ENCODE measurements around the gene CARD14. TPM values are rescaled to one million over a fixed set of nuclear protein-coding genes. Genes with fewer than 3 reads are reported as not detected.

Gene CARD14
- total RNA-seq, 6 experiments from 2014 or later: 0.20 to 0.29 (median 0.22) TPM; not detected in 3

GRCh38 chr17:80219763-80220053 is 49.9 kb downstream of the CARD14 start:
- Histone ChIP-seq H3K27me3 (no peaks in the 10 kb centered on the region), H3K4me1 (peaks cover 0 to 6% (median 2%) of the 10 kb centered on the region in 4 donors), H3K9me3 (no peaks in the 10 kb centered on the region), H3K36me3 (peaks cover 0 to 10% (median 0%) of the 10 kb centered on the region in 4 donors), H3K27ac (peak overlapping the region; percentile 72 to 89 (median 80)), H3K4me3 (peak overlapping the region; percentile 86 to 95 (median 93))
- no CpG with 5 or more reads among the region's 5 CpGs for WGBS (ENCODE audit: insufficient coverage, low coverage, low lambda C conversion rate, missing lambda C conversion rate)
- ATAC-seq (peak in 2 of 4 donors; percentile 8 to 18), DNase-seq (no peak)
- no peak for TF ChIP-seq POLR2A (IDR thresholded peaks at IDR 0.05)
- TF ChIP-seq CTCF (IDR thresholded peaks at IDR 0.05): no peak
- intact Hi-C loops (cut with DNase I): no loop called here

- whole genome bisulfite sequencing (ENCODE audit: insufficient coverage, low coverage, low lambda C conversion rate, missing lambda C conversion rate): under 1% methylated on average over 31 of the region's 77 CpGs
- Histone ChIP-seq H3K27me3 (no peaks in the 10 kb centered on the region), H3K9me3 (no peaks in the 10 kb centered on the region), H3K36me3 (peaks cover 0 to 6% (median 0%) of the 10 kb centered on the region in 4 donors), H3K4me3 (peak within 1 kb of the TSS; percentile 86 to 95 (median 93)), H3K4me1 (peaks cover 0 to 6% (median 2%) of the 10 kb centered on the region in 4 donors), H3K27ac (peak within 1 kb of the TSS; percentile 72 to 89 (median 80))
- intact Hi-C loops (cut with DNase I): no loop called here
- ATAC-seq (peak; percentile 89 to 94 (median 90)), DNase-seq (peak; percentile 88 to 89 (median 88))
- TF ChIP-seq POLR2A (IDR thresholded peaks at IDR 0.05): peak; percentile 72
- no peak for TF ChIP-seq CTCF (IDR thresholded peaks at IDR 0.05)
Measured at GRCh38 chr17:80220054-80220735, 50.4 kb downstream of the CARD14 start, which contains the start of the genes SGSH and SLC26A11. Gene SGSH (minus strand): TSS chr17:80220333. CDS start chr17:80220313, 20 bp downstream. Gene SLC26A11 (plus strand): TSS chr17:80220427. CDS start chr17:80221561, 1,134 bp downstream.

- Histone ChIP-seq H3K36me3 (peaks cover 0 to 6% (median 0%) of the 10 kb centered on the region in 4 donors), H3K27me3 (no peaks in the 10 kb centered on the region), H3K4me1 (peaks cover 0 to 6% (median 2%) of the 10 kb centered on the region in 4 donors), H3K27ac (peak overlapping the region in 2 of 3 donors; percentile 31 to 80), H3K4me3 (peak overlapping the region; percentile 86 to 95 (median 93)), H3K9me3 (no peaks in the 10 kb centered on the region)
- 5% methylated on average over 13 of the region's 41 CpGs for WGBS (ENCODE audit: insufficient coverage, low coverage, low lambda C conversion rate, missing lambda C conversion rate)
- DNase-seq: no peak
- ATAC-seq: peak; percentile 2 to 26 (median 12)
- TF ChIP-seq CTCF (IDR thresholded peaks at IDR 0.05) (no peak), POLR2A (IDR thresholded peaks at IDR 0.05) (no peak)
- intact Hi-C loops (cut with DNase I): no loop called here
Measured at GRCh38 chr17:80220736-80221215, 50.9 kb downstream of the CARD14 start.

- TF ChIP-seq CTCF (IDR thresholded peaks at IDR 0.05) (no peak), POLR2A (IDR thresholded peaks at IDR 0.05) (no peak)
- H3K4me3 ChIP-seq: peak overlapping the region in 2 of 3 donors; percentile 93 to 95
- H3K27ac ChIP-seq: no peak overlapping the region
- intact Hi-C loops (cut with DNase I): no loop called here
- DNase-seq (no peak), ATAC-seq (no peak)
- peaks cover 0 to 2% (median 0%) of the 10 kb centered on the region in 4 donors for H3K36me3 ChIP-seq
- WGBS (ENCODE audit: insufficient coverage, low coverage, low lambda C conversion rate, missing lambda C conversion rate): 87% methylated on average over 7 of the region's 29 CpGs
- no peaks in the 10 kb centered on the region for H3K9me3 ChIP-seq
- no peaks in the 10 kb centered on the region for H3K27me3 ChIP-seq
- peaks cover 0 to 6% (median 2%) of the 10 kb centered on the region in 4 donors for H3K4me1 ChIP-seq
Measured at GRCh38 chr17:80221351-80222105, 51.7 kb downstream of the CARD14 start.

Data from right lobe of liver (tissue), 6 donors.